B cell (primary cell): Measurements from ENCODE around the gene FFAR3.

ENCODE experiments used
- EZH2 ChIP-seq: IDR thresholded peaks from 2 replicates; pipeline ENCODE4 v1.6.1; 2012; ENCODE audit warnings: borderline replicate concordance, low read depth, mild to moderate bottlenecking, moderate library complexity, low read length; ENCODE audit not compliant: insufficient read depth, poor library complexity, severe bottlenecking
- TF ChIP-seq, protein P1 (sequence below): fragments of 200-600 bp; IDR thresholded peaks from one replicate; pipeline ENCODE4 v1.8.0; 2022; ENCODE audit warnings: antibody characterized with exemption, mild to moderate bottlenecking

DNA sequence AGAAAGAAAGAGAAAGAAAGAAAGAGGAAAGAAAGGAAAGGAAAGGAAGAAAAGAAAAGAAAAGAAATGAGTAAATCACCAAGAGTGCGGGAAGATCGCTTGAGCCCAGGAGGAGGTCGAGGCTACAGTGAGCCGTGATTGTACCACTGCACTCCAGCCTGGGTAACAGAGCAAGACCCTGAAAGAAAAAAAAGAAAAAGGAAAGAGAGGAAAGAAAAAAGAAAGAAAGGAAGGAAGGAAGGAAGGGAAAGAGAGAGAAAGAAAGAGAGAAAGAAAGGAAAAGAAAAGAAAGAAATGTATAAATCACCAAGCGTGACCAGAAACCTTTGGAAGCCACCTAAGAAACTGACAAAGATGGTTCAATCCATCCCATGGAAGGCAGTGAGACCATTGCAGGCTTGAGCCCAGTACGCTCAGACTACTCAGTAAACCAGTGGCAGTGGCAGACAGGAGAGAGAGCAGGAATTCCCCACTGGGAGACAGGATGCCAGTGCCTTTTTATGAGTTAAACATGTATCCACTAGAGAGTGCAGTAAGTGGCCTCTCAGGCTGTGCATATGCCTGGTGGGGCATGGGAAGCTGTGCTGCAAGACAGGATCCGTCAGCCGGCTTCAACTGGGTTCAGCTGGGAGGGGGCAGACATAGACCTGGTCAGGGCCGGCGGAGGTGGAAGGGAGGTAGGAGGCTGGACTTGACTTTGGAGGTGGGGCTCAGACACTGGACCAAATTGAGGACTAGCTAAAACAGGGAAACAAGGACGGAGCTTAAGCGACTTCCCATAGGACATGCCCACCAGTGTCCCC is 17.4 kb downstream of the FFAR3 start:
- TF ChIP-seq, protein P1, sequence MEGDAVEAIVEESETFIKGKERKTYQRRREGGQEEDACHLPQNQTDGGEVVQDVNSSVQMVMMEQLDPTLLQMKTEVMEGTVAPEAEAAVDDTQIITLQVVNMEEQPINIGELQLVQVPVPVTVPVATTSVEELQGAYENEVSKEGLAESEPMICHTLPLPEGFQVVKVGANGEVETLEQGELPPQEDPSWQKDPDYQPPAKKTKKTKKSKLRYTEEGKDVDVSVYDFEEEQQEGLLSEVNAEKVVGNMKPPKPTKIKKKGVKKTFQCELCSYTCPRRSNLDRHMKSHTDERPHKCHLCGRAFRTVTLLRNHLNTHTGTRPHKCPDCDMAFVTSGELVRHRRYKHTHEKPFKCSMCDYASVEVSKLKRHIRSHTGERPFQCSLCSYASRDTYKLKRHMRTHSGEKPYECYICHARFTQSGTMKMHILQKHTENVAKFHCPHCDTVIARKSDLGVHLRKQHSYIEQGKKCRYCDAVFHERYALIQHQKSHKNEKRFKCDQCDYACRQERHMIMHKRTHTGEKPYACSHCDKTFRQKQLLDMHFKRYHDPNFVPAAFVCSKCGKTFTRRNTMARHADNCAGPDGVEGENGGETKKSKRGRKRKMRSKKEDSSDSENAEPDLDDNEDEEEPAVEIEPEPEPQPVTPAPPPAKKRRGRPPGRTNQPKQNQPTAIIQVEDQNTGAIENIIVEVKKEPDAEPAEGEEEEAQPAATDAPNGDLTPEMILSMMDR = peak; percentile 13
- no peak for TF ChIP-seq EZH2
